CD4-positive, alpha-beta T cell treated with Interleukin-10 for 1 hour (primary cell): Measurements from ENCODE around the gene GXYLT2.

Source experiments
- DNase-seq: peaks from one replicate; pipeline ENCODE4 v3.0.0-alpha.2; 2020

Gene GXYLT2, protein sequence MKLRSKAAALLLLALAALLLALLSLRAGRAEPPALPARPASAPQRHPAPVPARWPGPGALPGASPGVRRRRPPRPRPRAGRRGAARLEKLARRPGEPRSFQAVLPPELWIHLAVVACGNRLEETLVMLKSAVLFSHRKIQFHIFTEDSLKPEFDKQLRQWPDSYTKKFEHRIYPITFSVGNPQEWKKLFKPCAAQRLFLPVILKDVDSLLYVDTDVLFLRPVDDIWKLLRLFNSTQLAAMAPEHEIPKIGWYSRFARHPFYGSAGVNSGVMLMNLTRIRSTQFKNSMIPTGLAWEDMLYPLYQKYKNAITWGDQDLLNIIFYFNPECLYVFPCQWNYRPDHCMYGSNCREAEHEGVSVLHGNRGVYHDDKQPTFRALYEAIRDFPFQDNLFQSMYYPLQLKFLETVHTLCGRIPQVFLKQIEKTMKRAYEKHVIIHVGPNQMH

DNA sequence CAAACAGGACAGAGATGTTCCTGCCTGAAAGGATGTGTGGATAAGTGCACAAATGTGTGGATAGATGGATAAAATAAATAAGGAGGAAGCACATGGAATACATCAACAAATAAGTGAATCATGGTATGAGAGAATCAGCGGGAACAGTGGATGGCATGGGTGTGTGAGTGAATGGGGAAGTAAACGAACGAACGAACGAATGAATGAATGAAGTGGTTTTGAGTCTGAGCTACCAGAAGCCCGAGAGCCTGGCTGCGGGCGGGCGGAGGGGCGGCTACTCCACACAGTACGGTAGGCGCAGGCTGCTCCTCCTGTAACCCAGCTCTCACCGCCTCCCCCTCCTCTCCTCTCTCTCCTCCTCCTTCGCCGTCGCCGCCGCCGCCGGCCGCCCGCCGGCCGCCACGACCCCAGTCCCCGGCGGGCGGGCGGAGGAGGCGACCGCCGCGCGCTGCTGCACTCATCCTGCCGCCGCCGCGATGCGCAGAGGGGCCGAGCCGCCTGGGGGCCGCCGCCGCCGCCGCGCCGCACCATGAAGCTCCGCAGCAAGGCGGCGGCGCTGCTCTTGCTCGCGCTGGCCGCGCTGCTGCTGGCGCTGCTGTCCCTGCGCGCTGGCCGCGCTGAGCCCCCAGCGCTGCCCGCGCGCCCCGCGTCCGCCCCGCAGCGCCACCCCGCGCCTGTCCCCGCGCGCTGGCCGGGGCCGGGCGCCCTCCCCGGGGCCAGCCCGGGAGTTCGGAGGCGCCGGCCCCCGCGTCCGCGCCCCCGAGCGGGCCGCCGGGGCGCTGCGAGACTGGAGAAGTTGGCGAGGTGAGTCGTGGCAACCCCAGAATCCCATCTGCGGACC is at the start of gene GXYLT2:
GXYLT2 (plus strand) TSS at position 342 of the 841 bp plus-strand sequence; CDS start at position 530, 188 bp downstream.
- DNase-seq: no peak

DNA sequence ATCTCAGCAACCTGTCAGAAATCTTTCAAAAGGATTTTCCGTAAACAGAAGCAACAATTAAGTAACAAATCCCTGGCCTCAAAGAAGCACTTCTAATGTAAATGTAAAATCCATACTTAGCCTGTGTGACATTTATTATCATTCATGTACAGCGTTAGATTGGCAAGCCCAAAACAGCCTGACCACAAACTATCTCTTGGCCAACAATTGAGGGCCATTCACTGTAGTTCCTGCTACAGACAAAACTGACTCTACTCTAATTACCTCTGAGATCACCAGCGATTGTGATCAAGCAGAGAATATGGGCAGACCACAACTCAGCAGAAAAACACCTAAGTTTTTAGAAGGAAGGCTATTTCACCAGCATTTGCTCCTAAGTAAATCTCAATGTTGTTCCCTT is 48.8 kb upstream of the GXYLT2 start:
- no peak for DNase-seq

DNA sequence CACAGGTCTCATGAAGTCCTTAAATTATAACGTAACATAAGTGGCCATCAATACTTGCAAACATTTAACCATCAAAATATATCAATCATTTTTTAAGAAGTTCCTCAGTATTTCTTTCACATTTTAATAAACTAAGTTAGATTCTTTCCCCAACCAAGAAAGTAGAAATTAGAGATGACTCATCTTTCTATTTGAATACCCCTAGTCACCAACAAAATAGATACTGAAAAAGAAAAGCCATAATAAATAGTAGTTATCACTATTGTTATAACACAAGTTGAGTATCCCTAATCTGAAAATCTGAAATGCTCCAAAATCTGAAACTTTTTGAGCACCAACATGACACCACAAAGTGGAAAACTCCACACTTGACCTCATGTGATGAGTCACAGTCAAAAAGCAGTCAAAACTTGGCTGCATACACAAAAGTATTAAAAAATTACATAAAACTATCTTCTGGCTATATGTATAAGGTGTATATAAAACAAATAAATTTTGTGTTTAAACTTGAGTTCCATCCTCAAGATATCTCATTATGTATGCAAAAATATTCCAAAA is 43.3 kb upstream of the GXYLT2 start:
- DNase-seq: no peak

DNA sequence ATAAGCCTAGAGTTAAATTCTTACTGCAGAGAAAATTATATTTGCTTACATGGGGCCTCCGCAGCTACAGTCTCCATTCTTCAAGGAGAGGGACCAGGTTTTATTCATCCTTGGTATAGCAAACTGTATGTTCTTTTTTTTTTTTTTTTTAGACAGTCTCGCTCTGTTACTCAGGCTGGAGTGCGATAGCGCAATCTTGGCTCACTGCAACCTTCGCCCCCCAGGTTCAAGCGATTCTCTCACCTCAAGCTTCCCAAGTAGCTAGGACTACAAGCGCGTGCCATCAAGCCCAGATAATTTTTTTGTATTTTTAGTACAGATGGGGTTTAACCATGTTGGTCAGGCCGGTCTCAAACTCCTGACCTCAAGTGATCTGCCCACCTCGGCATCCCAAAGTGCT is 41.7 kb upstream of the GXYLT2 start:
- no peak for DNase-seq

DNA sequence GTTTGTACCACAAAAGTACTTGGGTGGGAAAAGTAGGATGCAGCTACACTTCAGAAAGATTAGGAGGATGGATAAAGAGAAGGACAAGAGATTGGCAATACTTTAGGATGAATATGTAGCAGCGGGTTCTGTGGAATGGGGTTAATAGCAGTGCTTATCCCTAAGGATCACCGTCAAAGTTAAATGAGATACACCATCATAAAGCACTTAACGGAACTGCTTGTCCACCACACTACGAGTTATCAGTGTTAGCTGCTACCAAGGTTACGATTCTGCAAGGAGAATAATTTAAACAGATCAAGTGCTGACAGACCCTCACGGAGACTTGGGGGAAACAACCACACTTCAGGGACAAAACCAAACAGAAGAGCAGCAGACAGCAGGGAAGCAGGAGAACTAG is 40.6 kb upstream of the GXYLT2 start:
- DNase-seq: no peak

DNA sequence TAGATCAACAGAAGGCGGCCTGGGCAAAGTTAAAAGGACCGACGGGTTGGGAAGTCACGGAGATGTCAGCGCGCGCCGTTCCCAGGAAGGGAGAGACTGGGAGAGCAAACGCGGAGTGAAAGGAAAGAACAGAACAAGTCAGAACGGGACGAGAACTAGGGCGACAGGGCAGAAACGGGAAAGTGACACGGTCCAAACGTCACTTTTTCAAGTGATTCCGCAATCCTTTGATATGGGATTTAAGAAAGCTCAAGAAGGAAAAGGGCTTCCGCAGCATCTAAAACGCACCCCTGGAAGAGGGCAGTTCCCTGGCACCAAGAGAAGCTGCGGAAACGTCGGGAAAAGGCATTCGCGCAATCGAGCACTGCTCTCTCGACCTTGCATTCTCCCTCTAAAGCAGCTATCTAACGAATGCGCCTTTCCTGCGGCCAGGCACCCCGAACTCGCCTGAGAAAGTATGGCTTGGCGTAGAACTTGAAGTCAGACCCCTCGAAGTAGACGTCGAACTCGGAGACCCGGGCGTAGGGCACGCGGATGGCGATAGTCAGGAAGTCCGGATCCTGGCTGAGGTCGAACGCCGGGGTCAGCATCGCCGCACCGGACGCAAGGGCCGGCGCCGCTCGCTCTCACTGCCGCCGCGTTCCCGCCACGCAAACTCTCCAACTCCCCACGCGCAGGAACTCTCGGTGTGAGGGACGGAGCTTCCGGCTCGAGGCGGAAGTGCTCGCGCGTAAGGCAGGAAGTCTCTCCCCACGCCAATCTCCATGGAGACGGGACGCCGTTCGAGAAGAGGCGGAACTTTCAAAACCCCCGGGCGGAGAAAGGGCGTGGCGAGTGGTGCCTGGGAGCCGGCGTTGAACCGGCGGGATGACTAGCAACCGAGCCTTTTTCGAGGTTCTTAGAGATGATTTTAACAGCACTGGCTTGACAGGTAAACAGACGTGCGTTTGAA is 39.8 kb upstream of the GXYLT2 start, which contains the start of gene SHQ1:
SHQ1 (minus strand) TSS at position 695 of the 952 bp plus-strand sequence; CDS start at position 590, 105 bp downstream.
- DNase-seq: peak; percentile 93

DNA sequence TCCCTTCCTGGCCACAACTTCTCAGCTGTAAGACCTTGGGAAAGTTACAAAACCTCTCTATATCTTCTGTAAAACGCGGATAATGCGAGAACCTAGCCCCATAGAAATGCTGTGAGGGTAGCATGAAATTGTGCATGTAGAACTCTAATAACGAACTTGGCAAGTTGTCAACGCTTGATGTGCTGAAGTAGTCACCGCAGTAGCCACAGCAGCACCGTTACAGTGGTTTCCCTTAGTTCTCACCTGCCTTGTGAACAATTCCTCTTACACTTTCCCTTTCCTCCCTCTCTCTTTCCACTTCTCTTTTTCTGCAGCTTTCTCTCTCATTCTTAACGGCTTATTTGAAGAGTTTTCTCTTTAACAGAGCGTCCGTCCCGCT is 39.2 kb upstream of the GXYLT2 start:
- peak; percentile 43 for DNase-seq

DNA sequence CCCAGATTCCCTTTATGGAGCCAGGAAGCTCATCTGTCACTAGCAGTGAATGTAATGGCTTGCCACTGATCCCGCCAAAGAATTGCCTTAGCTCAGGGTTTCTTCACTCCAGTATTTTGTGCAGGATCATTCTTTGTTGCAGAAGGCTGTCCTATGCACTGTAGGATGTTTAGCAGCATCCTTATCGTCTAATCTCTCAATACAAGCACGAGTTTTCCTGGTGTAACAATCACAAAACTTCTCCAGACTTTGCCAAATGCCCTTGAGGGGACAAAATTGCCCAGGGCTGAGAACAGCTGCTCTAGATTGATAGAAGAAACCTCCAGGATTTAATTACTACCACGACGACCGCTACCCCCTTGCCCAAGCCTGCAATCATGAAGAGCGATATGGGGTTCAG is 32.8 kb upstream of the GXYLT2 start:
- no peak for DNase-seq

DNA sequence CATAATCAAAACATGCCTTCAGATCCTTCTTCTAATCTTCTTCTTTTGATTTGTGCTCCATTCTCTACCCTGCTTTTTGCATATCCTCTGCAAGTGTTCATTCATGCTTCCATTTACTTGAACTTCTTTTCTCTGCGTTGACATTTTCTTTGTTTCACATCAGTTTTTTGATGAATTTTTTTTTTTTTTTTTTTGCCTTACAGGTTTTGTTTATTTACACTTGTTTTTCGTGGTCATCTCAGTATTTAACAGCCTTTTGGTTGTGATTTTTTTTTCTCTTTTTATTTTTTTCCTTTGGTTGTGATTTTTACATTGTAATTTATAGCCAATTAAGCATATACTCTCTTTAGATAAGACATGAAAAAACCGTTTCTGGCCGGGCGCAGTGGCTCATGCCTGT is 27.8 kb upstream of the GXYLT2 start:
- no peak for DNase-seq

DNA sequence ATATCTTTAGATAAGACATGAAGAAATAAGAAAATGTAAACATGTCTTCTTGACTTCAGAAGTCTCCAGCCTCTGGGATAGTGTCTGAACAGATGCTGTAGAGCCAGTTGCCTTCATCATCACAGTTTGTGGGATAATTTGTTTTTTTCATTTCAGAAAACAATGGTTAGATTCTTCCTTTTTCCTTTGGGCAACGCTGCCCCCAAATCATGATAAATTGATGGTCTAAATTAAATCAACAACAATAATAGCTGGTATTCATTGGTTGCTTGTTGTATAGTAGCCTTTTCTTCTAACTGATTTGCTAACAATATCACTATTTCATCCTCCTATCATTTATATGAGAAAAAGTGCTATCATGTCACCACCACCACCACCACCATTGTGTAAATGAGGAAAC is 27.0 kb upstream of the GXYLT2 start:
- no peak for DNase-seq

DNA sequence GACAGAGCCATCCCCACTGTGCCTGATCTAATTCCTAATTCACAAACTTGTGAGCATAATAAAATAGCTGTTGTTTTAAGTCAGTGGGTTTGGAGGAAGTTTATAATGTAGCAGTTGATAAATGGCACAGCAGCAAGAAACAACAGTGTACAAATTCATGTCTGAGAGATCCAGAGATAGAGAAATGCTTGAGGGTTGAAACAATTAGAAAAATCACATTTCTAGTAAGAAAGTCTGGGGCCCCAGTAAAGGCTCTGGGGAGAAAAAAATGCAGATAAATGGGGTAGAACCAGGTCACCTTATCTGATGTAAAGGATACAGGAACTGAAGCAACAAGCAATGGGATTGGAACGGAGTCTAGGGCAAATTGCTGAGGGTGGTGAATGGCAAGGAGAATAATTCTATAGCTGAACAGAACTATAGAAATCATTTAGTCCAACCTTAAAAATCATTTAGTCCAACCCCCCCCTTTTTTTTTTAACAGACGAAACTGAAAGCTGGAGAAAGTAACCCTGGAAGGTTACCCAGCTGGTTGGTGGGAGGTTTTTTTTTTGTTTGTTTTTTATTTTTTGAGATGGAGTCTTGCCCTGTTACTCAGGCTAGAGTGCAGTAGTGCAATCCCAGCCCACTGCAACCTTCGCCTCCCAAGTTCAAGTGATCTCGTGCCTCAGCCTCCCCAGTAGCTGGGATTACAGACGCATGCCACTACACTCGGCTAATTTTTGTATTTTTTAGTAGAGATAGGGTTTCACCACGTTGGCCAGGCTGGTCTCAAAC is 25.3 kb upstream of the GXYLT2 start:
- no peak for DNase-seq

DNA sequence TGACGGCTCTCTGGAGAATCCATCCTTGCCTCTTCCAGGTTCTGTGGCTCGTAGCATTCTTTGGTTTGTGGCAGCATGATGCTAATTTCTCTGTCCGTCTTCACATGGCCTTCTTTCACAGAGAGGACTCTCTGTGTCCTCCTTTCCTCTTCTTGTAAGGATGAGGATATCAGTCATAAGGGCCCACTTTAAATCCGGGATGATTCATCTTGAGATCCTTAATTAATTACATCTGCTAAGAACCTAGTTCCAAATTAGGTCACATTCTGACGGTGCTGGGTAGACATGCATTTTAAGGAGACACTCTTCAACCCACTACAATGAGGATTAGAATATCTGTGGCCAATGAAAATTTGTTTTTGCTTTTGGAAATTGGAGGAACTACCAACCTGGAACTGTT is 15.7 kb upstream of the GXYLT2 start:
- DNase-seq: no peak

DNA sequence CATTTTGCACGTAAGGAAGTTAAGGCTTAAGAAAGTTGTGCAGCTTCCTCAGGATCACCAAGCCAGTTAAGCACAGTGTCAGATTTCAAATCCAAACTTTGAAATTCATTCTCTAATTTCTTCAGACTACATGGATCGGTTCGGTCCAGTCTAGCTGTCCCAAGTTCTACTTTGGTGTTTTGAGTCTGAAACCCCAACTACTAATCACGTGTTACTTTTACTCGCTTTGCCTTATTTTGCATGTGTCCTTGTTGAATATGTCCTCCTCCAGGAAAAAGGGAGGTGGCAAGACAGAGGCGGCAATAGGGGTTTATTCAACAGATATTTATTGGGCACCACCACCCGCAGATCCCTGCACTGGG is 522 bp upstream of the GXYLT2 start:
- DNase-seq: no peak

DNA sequence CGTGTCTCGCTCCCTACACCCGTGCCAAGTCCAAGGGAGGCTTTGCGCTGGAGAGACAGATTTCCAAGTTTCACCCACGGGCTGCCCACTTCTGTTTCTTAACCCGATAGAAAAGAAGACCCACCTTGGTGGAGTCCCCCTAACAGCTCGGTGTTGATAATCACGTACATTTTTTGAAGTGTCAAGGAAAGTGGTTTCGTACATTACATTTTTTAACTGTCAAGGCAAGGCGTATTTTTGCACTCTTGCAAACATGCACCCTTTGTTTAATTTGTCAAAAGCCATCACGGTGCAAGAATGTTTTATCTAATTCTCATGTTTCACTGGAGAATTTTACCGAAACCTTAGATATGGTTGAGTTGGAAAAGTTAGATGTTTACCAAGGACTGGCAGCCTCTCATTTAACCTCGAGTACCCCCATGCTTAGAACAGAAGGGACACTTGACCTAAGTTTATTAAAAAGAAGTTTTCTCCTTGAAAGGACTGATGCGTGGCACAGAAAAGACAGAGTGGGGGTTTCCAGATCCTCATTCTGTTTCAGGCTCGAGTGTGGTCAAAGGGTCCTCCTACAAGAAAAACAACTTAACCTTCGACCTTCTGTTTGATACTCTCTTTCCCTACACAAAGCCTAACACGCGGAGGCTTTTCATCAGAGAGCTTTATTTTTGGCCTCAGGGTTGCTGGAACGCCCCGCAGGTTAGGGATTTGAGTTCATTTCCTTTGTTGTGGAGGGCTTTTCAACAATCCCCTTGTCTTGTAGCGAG is 882 bp downstream of the GXYLT2 start:
- no peak for DNase-seq

DNA sequence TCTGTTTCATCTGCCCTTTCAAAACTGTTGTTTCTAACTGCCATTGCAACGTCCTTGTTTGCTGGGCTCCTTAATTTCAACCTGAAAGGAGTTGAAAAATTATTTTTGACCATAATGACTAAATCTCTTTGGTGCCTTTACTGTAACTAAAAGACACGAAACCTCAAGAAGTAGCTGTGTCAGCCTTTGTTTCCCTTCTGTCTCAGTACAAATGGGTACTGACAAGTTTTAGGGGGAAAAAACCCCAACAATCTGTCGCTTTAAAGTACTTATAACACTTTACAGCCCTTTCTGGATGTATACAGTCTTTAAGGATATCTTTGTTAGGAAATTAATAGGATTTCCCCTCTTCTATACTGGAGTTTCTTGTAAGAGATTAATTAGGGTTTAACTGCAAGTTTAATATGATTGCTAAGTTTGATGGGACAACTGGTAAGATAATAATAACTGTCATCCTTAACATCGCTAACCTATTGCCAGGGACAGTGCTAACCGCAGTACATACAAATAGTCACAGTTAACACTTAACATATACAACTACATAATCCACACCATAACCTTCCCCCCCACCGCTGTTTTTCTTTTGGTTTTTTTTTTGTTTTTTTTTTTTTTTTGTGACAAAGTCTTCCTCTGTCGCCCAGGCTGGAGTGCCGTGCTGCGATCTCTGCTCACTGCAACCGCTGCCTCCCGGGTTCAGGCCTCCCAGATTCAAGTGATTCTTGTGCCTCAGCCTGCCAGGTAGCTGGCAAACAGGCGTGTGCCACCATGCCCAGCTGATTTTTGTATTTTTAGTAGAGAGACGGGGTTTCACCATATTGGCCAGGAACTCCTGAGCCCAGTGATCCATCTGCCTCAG is 1.7 kb downstream of the GXYLT2 start:
- DNase-seq: no peak

DNA sequence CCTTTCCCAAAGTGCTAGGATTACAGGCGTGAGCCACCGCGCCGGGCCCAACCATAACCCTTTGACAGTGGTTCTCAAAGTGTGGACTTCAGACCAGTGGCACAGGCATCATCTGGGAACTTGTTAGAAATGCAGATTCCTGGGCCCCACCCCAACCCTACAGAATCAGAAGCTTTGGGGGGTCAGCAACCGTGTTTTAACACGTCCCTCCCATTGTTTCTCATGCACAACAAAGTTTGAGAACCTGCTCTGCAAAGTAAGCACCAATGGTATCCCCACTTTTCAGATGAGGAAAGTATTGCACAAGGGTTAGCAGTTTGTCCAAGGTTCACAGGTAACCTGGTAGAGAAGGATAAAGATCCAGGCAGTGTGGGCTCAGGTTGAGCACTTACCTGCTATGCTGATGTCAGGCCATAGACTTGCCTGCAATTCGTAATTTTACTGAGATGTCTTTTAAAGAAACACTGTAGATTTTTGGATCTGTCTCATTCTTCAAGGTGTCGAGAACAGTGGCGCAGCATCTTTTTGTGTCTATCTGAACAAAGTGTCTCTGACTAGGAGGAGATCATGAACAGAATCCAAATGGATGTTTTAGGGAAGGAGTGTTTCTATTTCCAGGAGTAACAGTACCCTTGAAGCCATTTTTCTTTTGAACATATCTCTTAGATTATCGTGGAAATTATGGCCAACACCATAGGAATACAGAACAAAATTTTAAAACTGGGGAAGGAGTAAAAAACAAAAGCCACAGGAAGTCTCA is 2.5 kb downstream of the GXYLT2 start:
- DNase-seq: no peak

DNA sequence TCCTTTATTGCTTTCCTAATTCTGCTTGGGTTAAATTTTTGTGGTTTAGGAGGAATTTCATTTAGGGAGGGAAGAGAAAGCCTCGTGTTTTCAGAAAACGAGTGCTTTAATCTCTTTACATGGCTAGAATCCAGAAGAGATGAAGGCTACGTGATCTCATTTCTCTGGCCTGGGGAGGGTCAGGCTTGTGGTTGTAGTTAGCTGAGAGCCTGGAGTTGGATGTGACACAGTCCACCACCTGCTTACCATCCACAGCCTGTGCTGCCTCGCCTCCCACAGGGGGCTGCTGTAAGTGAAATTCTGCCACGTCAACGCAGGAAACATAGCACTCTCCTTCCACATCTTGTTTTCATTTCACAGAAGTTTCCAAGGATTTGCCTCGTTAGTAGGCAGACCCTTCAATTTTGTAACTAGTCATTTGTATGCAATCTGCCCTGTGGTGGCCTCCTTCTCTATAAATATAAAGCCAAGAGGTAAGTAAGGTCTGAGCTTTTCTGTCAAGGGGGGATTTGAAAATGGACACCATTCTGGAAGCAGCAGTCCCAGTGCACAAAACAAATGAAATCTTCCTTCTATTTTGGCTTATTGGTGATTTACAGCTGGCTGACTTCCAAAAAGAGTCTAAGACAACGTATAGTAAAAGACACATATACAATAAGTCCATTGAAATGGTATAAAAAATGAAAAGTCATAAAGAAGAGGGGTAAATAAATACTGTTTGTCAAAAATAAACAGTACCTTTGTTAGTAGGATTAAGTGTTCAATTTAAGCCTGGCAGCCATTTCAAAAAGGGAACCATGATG is 3.4 kb downstream of the GXYLT2 start:
- DNase-seq: no peak

DNA sequence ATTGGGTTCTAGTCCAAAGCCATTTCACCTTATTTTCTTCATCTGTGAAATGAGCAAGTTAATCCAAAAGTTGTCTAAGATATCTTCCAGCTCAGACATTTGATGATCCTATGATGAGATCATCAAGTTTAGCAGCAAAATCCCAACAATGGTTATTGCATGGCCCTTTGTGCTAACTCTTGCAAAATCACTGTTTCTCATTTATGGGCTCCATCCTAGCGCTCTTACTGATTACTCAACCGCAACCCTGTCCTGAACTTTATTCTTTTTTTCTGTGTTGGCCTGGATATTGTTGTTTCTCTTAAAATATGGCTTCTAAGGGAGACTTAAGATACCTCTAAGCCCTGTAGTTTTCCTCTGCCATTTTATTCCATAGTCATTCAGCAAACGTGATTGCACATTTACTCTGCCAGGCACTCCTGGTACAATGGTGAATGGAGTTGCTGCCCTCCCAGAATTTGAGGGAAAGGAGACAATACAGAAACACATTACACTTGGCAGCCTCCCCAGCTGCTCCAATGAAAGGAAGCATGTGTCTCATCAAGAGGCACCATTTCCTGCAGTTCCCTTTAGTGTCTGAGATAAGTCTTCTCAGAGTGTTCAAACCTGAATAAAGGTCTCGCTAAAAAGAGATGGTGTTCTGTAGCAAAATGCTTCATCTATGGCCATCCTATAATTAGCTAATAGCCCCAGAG is 4.4 kb downstream of the GXYLT2 start:
- DNase-seq: no peak
